A549 (cell line): ENCODE data around the gene RNGTT.

Source experiments
- POLR2A ChIP-seq: IDR thresholded peaks from 2 replicates; pipeline ENCODE4 v1.6.1; 2012; ENCODE audit warnings: mild to moderate bottlenecking, low read length
- RCOR1 ChIP-seq: fragments of 150-350 bp; IDR thresholded peaks from 2 replicates; pipeline ENCODE4 v1.6.1; 2014; ENCODE audit warnings: antibody characterized with exemption, low read length, low read depth
- TF ChIP-seq, protein P1 (sequence below): fragments of 200-600 bp; sonication (generic); IDR thresholded peaks from 2 replicates; pipeline ENCODE4 v1.6.1; 2016; ENCODE audit warnings: antibody characterized with exemption, mild to moderate bottlenecking, moderate library complexity
- TF ChIP-seq, protein P2 (sequence below): fragments of >200 bp; sonication (Bioruptor Twin); formaldehyde crosslinking; IDR thresholded peaks from 3 replicates; pipeline ENCODE4 v1.5.1; 2016
- TF ChIP-seq, protein P3 (sequence below): IDR thresholded peaks from 2 replicates; pipeline ENCODE4 v1.6.1; 2012
- TF ChIP-seq, protein P4 (sequence below): fragments of 450-650 bp; IDR thresholded peaks from 2 replicates; pipeline ENCODE4 v1.6.1; 2014; ENCODE audit warnings: antibody characterized with exemption

DNA sequence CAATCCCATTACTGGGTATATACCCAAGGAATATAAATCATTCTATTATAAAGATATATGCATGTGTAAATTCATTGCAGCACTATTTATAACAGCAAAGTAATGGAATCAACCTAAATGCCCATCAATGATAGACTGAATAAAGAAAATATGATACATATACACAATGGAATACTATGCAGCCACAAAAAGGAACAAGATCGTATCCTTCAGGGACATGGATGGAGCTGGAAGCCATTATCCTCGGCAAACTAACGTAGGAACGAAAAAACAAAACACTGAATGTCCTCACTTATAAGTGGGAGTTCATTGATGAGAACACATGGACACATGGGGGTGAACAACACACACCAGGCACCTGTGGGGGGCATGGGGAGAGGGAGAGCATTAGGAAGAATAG lies 156.7 kb downstream of the RNGTT start:
- TF ChIP-seq, protein P1, sequence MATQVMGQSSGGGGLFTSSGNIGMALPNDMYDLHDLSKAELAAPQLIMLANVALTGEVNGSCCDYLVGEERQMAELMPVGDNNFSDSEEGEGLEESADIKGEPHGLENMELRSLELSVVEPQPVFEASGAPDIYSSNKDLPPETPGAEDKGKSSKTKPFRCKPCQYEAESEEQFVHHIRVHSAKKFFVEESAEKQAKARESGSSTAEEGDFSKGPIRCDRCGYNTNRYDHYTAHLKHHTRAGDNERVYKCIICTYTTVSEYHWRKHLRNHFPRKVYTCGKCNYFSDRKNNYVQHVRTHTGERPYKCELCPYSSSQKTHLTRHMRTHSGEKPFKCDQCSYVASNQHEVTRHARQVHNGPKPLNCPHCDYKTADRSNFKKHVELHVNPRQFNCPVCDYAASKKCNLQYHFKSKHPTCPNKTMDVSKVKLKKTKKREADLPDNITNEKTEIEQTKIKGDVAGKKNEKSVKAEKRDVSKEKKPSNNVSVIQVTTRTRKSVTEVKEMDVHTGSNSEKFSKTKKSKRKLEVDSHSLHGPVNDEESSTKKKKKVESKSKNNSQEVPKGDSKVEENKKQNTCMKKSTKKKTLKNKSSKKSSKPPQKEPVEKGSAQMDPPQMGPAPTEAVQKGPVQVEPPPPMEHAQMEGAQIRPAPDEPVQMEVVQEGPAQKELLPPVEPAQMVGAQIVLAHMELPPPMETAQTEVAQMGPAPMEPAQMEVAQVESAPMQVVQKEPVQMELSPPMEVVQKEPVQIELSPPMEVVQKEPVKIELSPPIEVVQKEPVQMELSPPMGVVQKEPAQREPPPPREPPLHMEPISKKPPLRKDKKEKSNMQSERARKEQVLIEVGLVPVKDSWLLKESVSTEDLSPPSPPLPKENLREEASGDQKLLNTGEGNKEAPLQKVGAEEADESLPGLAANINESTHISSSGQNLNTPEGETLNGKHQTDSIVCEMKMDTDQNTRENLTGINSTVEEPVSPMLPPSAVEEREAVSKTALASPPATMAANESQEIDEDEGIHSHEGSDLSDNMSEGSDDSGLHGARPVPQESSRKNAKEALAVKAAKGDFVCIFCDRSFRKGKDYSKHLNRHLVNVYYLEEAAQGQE: no peak
- TF ChIP-seq, protein P2, sequence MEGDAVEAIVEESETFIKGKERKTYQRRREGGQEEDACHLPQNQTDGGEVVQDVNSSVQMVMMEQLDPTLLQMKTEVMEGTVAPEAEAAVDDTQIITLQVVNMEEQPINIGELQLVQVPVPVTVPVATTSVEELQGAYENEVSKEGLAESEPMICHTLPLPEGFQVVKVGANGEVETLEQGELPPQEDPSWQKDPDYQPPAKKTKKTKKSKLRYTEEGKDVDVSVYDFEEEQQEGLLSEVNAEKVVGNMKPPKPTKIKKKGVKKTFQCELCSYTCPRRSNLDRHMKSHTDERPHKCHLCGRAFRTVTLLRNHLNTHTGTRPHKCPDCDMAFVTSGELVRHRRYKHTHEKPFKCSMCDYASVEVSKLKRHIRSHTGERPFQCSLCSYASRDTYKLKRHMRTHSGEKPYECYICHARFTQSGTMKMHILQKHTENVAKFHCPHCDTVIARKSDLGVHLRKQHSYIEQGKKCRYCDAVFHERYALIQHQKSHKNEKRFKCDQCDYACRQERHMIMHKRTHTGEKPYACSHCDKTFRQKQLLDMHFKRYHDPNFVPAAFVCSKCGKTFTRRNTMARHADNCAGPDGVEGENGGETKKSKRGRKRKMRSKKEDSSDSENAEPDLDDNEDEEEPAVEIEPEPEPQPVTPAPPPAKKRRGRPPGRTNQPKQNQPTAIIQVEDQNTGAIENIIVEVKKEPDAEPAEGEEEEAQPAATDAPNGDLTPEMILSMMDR: no peak
- TF ChIP-seq, protein P3, sequence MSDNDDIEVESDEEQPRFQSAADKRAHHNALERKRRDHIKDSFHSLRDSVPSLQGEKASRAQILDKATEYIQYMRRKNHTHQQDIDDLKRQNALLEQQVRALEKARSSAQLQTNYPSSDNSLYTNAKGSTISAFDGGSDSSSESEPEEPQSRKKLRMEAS: no peak
- TF ChIP-seq POLR2A (no peak), RCOR1 (no peak)
- TF ChIP-seq, protein P4, sequence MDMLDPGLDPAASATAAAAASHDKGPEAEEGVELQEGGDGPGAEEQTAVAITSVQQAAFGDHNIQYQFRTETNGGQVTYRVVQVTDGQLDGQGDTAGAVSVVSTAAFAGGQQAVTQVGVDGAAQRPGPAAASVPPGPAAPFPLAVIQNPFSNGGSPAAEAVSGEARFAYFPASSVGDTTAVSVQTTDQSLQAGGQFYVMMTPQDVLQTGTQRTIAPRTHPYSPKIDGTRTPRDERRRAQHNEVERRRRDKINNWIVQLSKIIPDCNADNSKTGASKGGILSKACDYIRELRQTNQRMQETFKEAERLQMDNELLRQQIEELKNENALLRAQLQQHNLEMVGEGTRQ: no peak
